Stimulated activated CD8-positive, alpha-beta memory T cell treated with anti-CD3 and anti-CD28 coated beads, Interleukin-7, amount 100 ng/mL, for 4 hours (primary cell): ENCODE measurements around the gene CDCA5.
"Not testable (repeated sequence)": the region's sequence is repeated elsewhere in the genome, so short reads cannot be mapped to it uniquely, and the experiment has no call there.

Experiments
- DNase-seq, 2 donors: peaks; one replicate each; pipeline ENCODE4 v3.0.0-alpha.2; 2020; ENCODE audit warnings: low read depth in 2 of 2

CDCA5 gene

DNA sequence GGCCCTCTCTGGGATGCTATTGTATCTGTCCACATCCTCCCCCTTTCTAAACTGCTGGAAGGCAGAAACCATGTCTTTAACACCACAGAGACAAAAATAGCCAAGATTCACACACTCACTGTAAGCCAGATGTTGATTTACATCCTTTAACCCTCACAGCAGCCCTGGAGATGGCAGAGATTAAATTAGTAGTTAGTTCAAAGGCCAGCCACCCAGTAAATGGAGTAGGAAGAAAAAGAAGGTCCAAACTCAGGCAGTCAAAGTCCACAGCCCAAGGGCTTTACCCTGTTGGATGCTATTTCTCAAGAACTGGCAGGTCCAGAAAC is 35.8 kb upstream of the CDCA5 start:
- DNase-seq, result no peak

DNA sequence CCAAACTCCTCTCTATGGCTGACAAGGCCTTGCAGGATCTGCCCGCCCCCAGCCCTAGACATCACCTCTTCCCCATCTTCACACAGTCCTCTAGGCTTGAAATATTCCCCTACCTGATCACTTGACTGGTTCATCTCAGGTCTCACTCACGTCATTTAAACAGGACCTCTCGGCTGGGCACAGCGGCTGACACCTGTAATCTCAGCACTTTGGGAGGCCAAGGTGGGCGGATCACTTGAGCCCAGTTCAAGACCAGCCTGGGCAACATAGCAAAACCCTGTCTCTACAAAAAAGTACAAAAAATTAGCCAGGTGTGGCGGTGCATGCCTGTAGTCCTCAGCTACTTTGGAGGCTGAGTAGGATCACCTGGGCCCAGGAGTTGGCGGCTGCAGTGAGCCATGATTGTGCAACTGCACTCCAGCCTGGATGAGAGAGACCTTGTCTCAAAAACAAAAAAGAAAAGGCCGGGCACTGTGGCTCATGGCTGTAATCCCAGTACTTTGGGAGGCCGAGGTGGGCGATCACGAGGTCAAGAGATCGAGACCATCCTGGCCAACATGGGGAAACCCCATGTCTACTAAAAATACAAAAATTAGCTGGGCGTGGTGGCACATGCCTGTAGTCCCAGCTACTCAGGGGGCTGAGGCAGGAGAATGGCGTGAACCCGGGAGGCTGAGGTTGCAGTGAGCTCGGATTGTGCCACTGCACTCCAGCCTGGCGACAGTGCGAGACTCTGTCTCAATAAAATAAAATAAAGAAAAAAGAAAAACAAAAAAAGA is 35.2 kb upstream of the CDCA5 start:
- not testable (repeated sequence) for DNase-seq

DNA sequence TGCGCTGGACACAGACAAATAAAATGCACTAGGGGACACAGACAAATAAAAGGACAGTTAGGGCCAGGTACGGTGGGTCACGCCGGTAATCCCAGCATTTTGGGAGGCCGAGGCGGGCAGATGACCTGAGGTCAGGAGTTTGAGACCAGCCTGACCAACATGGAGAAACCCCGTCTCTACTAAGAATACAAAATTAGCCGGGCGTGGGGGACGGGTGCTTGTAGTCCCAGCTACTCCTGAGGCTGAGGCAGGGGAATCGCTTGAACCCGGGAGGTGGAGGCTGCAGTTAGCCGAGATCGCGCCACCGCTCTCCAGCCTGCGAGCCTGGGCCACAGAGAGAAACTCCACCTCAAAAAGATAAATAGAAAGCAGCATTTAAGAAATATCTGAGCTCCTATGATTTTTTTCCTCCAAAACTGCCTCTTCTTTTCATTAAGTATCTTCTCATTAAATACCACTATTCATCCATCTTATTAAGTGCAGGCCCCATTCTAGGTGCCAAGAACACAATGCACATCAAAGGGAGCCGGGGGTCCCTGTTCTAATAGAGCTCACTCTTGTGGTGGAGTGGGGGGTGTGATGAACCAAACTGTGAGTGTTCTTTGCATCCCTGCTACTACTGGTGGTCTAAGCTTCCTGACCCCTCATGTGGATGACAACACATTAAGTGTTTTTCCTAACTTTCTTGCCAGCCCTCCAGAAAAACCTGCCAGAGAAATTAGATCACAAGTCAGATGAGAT is 34.4 kb upstream of the CDCA5 start:
- no peak for DNase-seq

DNA sequence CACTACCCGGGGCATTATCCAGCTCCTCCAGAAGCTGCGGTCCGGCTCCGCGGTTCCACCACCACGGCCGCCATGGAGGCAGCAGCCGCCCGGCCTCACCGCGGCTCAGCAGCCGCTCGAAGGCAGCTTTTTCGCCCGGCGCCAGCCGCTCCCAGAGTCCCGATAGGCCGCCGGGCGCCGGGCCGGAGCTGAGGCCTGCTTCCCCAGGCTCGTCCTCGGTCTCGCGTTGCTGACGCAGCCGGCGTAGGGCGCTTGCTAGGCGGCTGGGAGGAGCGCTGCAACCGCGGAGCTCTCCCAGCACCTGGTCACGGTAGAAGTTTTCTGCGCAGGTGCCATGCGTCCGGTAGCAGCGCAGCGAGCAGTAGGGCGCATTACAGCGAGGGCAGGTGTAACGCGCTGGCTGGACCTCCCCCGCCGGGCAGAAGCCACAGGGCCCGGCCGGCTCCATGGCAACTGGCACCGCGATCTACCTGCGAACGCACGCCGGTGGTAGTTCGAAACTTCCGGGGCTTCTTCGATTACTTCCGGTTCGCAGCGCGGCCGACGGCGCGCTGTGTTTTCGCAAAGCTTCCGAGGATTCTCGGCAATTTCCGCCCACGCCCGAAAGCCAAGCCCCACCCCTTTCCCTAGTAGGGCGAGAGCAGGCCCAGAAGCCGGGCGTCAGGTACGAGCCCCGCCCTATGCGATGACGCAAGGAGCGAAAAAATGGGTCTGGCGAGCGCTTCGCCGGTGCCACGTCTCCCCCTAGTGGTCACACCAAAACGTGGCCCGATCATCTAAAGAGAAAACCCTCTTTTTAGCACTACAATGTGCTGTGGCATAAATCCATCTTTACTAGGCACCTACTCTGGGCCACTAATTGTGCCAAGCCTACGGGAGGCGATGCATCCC is 33.6 kb upstream of the CDCA5 start, which contains the start of gene ZNHIT2:
ZNHIT2 (minus strand) TSS at position 496 of the 891 bp plus-strand sequence; CDS start at position 448, 48 bp downstream.
- peak; percentile 100 for DNase-seq

DNA sequence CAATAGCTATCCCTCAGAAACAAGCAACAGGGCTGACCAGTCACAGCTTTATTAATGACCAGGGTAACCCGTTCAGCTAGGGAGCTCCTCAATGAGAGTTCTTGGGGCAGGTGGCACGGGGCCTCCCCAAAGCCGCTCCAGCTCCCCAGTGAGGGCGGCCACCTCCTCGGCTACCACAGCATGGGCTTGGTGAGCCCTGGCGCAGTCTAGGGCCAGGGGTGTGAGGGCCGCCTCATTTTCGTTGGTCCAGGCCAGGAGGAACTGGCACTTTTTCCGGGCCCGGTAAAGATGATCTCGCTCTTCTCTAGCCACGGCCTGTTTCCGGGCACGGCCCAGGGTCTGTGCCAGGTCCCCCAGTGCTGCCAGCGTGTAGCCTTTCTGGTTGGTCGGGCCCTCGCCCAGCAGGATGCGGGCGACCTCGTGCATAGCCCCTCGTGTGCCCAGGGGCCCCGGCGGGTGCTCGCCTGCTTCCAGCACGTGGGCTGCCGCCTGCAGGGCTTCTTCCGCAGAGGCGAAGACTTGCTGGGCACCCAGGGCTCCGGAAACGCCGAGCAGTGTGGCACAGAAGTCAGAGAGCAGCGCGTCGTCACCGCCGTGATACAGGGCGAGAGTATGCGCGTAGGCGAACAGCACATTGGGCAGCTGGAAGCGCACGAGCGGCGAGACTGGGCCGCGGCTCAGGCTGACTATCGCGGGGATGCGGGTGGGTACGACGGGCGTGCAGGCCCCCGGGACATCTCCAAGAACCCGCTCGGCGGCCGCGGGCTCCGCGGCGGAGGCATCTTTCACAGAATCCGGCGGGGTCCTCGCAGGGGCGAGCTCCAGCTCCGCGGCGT is 32.7 kb upstream of the CDCA5 start:
- DNase-seq, result peak; percentile 53 to 64

DNA sequence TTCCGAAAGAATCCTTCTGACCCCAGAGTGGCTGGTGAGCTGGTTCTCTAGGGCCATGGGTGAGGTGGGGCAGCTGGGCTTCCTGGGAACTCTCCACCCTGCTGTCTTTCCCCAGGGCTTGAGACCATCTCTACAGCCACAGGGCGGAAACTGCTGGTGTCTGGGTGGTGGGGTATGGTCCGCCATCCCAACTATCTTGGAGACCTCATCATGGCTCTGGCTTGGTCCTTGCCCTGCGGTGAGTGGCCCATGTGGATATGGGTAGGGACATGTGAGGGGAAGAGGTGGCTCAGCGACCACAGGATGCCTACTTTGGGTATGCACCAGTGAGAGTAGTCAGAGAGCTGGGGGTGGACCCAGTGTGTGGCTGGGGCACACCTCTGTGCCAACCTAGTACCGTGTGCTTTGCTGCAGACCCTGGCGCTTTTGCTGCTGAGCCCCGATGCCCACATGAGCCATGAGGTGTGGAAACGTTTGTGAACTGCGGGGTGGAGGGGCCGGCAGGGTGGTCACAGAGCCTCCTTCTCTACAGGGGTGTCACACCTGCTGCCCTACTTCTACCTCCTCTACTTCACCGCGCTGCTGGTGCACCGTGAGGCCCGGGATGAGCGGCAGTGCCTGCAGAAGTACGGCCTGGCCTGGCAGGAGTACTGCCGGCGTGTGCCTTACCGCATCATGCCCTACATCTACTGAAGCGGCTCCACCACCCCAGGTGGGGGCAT is 31.7 kb upstream of the CDCA5 start:
- no peak for DNase-seq

DNA sequence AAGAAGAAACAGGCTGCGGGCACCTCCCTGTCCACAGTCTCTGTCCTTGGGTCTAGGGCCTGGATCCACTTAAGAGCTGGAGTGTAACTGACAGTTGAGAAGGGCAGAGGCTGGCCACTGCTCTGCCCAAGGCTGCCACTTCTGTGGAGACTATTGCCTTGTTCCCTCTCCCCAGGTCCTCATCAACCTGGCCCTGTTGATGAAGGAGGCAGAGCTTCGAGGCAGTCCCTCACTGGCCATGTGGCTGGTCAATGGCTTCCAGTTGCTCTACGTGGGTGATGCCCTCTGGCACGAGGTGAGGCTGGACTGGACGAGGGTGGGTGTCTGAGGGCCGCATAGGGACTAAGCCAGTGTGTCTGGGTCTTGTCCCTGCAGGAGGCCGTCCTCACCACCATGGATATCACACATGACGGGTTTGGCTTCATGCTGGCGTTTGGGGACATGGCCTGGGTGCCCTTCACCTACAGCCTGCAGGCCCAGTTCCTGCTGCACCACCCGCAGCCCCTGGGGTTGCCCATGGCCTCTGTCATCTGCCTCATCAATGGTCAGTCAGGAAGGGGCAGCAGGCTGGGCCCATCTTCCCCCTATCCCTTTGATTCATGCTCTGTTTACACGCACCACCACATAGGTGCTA is 30.8 kb upstream of the CDCA5 start:
- DNase-seq, result no peak

DNA sequence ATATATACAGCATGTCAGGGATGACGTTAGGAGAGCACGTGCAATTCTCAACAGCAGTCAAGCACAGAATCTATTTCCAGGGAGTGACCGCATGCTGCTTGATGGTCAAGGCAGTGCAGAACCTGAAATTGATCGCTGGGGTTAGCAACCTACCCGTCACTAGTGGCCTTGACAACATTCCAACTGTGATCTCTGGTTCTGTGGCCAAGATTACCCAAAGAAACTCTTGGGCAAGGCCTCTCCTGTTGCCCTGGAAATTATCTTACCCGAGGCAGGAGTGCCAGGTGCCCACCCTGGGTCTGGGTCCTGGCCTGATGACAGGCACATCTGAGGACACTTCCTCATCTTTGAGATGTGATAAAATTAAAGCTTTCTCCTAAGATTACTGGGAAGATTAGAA is 30.0 kb upstream of the CDCA5 start:
- no peak for DNase-seq

DNA sequence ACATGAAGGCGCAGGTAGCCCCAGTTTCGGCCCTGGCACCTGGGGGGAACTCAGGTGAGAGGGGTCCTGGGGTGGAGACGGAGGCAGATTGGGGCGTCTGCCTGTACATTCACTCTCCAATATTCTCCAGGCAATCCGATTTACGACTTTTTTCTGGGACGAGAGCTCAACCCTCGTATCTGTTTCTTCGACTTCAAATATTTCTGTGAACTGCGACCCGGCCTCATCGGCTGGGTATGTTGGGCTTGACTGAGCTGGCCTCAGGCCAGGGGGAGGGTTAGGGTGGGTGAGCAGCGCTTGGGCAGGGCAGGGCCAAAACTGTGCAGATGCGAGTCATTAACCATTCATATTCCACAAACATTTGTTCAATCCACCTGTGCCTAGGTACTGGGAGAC is 29.5 kb upstream of the CDCA5 start:
- no peak for DNase-seq

DNA sequence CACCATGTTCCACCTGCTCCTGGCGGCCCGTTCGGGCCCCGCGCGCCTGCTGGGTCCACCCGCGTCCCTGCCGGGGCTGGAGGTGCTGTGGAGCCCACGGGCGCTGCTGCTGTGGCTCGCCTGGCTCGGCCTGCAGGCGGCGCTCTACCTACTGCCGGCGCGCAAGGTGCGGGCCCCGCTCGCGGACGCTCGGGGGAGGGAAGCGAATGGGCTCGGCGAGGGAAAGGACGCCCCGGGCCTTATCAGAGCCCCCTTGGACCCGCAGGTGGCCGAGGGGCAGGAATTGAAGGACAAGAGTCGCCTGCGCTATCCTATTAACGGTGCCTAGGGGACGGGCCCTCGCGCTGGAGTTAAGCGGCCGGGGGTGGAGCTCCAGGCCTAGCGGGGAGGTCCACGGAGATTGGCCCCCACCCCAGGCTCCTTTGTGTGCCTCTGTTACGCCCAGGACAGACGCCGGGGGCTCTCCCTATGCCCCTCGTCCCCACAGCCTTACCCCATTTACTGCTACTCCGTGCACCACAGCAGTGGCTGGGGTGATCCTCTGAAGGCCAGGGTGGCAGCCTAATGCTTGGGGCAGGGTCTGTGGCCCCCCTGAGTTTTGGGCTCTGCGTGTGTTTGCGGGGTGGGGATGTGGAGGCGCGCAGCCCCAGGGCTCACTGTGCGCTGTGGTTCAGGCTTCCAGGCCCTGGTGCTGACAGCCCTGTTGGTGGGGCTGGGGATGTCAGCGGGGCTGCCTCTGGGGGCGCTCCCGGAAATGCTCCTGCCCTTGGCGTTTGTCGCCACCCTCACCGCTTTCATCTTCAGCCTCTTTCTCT is 28.9 kb upstream of the CDCA5 start:
- peak; percentile 27 to 60 for DNase-seq

DNA sequence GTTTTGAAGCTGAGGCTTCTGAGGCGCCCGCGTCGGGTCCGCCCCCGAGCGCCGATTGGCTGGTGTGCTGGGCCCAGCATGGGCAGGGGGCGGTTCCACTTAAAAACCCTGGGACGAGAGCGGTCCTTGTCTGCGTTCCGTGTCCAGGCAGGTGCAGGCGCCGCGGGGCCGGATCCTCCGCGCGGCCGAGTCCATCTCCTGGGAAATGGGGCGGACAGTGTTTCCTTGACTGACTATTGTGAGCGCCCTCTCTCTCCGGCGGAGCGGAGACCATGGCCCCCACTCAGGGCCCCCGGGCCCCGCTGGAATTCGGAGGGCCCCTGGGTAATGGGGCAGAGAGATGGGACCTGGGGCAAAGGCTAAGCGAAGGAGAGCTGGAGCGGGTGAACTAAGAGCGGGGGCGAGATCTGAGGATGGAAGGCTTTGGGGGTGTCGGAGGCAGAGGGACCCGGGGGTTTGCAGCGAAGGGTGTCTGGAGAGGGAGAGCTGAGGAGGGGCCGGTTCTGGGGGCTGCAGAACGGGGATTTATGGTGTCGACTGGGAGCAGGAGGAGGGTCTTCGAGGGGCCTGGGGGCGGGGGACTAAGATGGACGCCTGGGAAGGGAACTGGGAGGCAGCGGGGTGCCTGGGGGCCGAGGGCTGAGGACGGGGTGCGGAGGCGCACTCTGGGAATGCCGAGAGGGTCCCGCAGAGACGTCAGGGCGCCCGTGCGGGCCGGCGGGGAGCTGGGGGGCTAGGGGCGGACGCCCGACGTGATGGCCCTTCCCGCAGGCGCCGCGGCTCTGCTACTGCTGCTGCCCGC is 28.1 kb upstream of the CDCA5 start, which contains the start of gene TM7SF2:
TM7SF2 (plus strand) TSS at position 129 of the 802 bp plus-strand sequence; CDS start at position 273, 144 bp downstream.
- peak; percentile 86 to 92 for DNase-seq

DNA sequence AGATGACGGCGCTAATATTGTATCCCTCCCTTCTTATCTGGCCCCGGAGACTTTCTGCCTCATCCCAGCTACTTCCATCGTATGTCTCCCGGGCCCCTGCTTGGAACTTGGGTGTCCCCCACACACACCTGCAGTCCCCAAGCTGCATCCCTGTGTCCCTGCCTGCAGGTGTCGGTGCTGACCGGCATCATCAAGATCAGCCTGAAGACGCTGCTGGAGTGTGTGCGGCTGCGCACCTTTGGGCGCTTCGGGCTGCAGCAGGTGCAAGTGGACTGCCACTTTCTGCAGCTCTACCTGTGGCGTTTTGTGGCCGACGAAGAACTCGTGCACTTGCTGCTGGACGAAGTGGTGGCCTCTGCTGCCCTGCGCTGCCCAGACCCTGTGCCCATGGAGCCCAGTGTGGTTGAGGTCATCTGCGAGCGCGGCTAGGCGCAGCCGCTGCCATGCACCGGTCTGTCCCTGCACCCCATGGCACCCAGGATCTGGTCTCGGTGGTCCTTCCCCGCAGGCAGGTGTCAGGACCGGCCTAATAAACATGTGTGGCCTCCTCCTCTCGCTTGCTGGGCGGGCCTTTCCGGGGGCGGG is 27.4 kb upstream of the CDCA5 start:
- DNase-seq, result no peak

DNA sequence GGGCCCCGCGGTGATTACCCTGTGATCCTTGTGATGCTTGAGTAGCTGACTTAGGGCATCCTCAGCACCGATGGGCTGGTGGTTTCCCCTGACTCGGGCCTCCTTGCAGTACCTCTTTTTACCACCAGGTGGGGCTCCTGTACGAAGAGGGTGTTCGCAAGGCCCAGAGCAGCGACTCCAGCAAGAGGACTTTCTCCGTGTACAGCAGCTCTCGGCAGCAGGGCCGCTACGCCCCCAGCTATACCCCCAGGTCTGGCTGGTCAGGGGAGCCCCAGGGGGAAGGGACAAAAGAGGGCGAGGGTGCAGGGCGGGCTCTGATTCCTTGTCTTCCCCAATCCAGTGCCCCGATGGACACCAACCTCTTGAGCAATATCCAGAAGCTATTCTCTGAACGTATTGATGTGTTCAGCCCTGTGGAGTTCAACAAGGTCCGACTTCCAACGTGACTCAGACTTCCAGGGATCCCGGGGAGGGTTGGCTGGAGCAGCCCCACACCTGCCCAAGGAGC is 26.6 kb upstream of the CDCA5 start:
- DNase-seq, result peak; percentile 80 to 91

DNA sequence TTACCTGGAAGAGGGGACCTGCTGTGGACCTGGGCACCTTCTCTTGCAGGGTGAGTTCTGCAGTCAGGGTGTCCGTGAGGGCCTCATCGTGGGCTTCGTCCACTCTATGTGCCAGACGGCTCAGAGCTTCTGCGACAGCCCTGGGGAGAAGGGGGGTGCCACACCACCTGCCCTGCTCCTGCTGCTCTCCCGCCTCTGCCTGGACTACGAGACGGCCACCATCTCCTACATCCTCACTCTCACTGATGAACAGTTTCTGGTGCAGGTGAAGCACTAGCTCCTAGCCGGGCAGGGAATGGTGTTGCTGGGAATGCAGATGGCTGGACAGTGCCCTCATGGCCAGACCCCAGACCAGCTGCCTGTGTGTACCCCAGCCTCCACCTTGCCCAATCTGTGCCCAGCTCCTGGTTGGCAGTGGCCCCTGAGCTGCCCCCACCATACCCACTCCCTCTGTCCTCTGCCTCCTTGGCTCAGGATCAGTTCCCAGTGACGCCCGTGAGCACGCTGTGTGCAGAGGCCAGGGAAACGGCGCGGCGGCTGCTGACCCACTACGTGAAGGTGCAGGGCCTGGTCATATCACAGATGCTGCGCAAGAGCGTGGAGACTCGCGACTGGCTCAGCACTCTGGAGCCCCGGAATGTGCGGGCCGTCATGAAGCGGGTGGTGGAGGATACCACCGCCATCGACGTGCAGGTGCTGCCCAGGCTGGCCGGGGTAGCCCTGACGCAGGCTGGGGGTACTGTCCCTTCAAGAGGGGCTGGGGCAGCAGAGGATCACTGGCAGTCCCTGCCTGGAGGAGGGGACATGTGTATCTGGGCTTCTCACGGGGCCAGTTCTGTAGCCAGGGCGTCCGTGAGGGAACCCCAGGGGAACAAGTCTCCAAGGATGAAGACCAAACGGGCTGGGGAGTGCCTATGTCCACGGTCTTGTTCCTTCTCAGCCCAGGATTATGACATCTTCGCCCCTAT is 25.7 kb upstream of the CDCA5 start:
- DNase-seq, result no peak

DNA sequence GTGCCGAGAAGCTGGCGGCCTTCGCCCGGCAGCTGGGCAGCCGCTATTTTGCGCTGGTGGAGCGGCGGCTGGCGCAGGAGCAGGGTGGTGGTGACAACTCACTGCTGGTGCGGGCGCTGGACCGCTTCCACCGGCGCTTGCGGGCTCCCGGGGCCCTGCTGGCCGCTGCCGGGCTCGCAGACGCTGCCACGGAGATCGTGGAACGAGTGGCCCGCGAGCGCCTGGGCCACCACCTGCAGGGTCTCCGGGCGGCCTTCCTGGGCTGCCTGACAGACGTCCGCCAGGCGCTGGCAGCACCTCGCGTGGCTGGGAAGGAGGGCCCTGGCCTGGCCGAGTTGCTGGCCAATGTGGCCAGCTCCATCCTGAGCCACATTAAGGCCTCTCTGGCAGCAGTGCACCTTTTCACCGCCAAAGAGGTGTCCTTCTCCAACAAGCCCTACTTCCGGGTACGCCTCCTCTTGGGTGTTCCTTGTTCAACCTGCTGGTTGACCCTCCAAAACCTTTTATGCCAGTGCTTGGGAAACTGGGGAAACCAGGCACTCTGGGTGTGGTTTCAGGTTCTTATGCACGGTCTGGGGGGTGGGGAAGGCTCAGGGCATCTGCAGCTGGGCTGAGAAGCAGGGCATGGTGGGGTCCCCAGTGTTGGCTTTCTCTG is 24.8 kb upstream of the CDCA5 start:
- DNase-seq, result no peak
